H1 (cell line): ENCODE data around the gene APOOL. TPM values are rescaled to one million over a fixed set of nuclear protein-coding genes. Genes with fewer than 3 reads are reported as not detected.

ENCODE experiments used
- CTCF ChIA-PET: fragments of 300-600 bp; sonication (Branson Sonifier 250); formaldehyde crosslinking; loops from one replicate; lab custom pipeline; 2021; ENCODE audit not compliant: partially characterized antibody; lab: Charles Lee
- POLR2A ChIA-PET: fragments of 300-600 bp; sonication (Branson Sonifier 250); formaldehyde crosslinking; loops from one replicate; lab custom pipeline; 2021; ENCODE audit warnings: inconsistent platforms; ENCODE audit not compliant: partially characterized antibody; lab: Charles Lee
- DNase-seq, 2 experiments: peaks; one replicate each; pipeline versions ENCODE4 v3.0.0 to v3.0.0-alpha.2; 2010 to 2022; ENCODE audit warnings: low spot score in 2 of 2, low read depth in 1 of 2, mixed read lengths in 1 of 2
- FAIRE-seq: peaks from 2 replicates; lab custom pipeline; 2011; peaks lifted over from hg19 to GRCh38; lab: Jason Lieb, UNC
- H2AFZ ChIP-seq: 2 replicates; pipeline ENCODE4 v1.8.1; 2012; ENCODE audit warnings: low read length, inconsistent platforms
- H2AK5ac ChIP-seq: 2 replicates; pipeline ENCODE4 v1.6.1; 2013; ENCODE audit warnings: low read depth, low read length
- H2BK120ac ChIP-seq: replicated peaks from 2 replicates; pipeline ENCODE3; 2013; ENCODE audit warnings: low read depth, low read length, inconsistent platforms
- H2BK12ac ChIP-seq: 2 replicates; pipeline ENCODE4 v1.6.1; 2013; ENCODE audit warnings: low read depth, low read length
- H2BK15ac ChIP-seq: 2 replicates; pipeline ENCODE4 v1.6.1; 2013; ENCODE audit warnings: low read length
- H2BK20ac ChIP-seq: 2 replicates; pipeline ENCODE4 v1.6.1; 2013; ENCODE audit warnings: low read length
- H2BK5ac ChIP-seq: 2 replicates; pipeline ENCODE4 v1.6.1; 2013; ENCODE audit warnings: low read depth, low read length
- H3K14ac ChIP-seq: 2 replicates; pipeline ENCODE4 v1.6.1; 2013; ENCODE audit warnings: inconsistent platforms; ENCODE audit not compliant: insufficient read length
- H3K18ac ChIP-seq: 2 replicates; pipeline ENCODE4 v1.6.1; 2013; ENCODE audit warnings: low read length; ENCODE audit errors: extremely low read depth
- H3K23ac ChIP-seq: 2 replicates; pipeline ENCODE4 v1.6.1; 2013; ENCODE audit warnings: inconsistent platforms; ENCODE audit not compliant: insufficient read length
- H3K23me2 ChIP-seq: 2 replicates; pipeline ENCODE4 v1.6.1; 2013; ENCODE audit warnings: low read depth, low read length
- H3K27ac ChIP-seq: 2 replicates; pipeline ENCODE4 v1.6.1; 2011; ENCODE audit warnings: low read depth, low read length, inconsistent platforms
- H3K27me3 ChIP-seq, 4 experiments: replicated peaks in 1 of 4; 1 replicate in 1 of 4; 2 replicates in 3 of 4; pipeline versions ENCODE4 v1.6.1 to v1.8.1; 2011 to 2013; ENCODE audit warnings: low read length in 3 of 4, mild to moderate bottlenecking in 3 of 4, inconsistent platforms in 2 of 4, mixed read lengths in 2 of 4, moderate library complexity in 1 of 4; ENCODE audit not compliant: control insufficient read depth in 3 of 4, insufficient read depth in 3 of 4; ENCODE audit errors: extremely low read depth in 1 of 4
- H3K36me3 ChIP-seq, 4 experiments: 2 replicates each; pipeline versions ENCODE4 v1.6.1 to v1.8.1; 2011 to 2013; ENCODE audit warnings: mild to moderate bottlenecking in 4 of 4, low read length in 3 of 4, moderate library complexity in 2 of 4, control low read depth in 1 of 4, inconsistent platforms in 1 of 4; ENCODE audit not compliant: insufficient read depth in 4 of 4, control insufficient read depth in 2 of 4
- H3K4ac ChIP-seq: replicated peaks from 2 replicates; pipeline ENCODE3; 2013; ENCODE audit warnings: low read length, low read depth, mixed read lengths, inconsistent platforms; ENCODE audit not compliant: insufficient read length
- H3K4me1 ChIP-seq, 4 experiments: replicated peaks in 1 of 4; 1 replicate in 1 of 4; 2 replicates in 3 of 4; pipeline versions ENCODE4 v1.6.1 to v1.8.1; 2011 to 2013; ENCODE audit warnings: low read length in 3 of 4, inconsistent platforms in 2 of 4, mixed read lengths in 1 of 4; ENCODE audit not compliant: insufficient read depth in 4 of 4, control insufficient read depth in 3 of 4
- H3K4me2 ChIP-seq, 2 experiments: 2 replicates each; pipeline versions ENCODE4 v1.6.1 to v1.8.1; 2011 to 2013; ENCODE audit warnings: low read depth in 2 of 2, low read length in 2 of 2, control low read depth in 1 of 2, inconsistent platforms in 1 of 2, mild to moderate bottlenecking in 1 of 2; ENCODE audit not compliant: insufficient read depth in 1 of 2
- H3K4me3 ChIP-seq, 4 experiments: fragments of 200-600, 300-600 bp in 1 of 4; sonication (generic), shearing (Covaris generic), sonication (Bioruptor Twin) in 1 of 4; 2 replicates each; pipeline versions ENCODE4 v1.5.1 to v1.8.1; 2011 to 2016; ENCODE audit warnings: low read length in 4 of 4, low read depth in 3 of 4, control low read depth in 2 of 4, inconsistent platforms in 2 of 4, mild to moderate bottlenecking in 2 of 4, mixed read lengths in 1 of 4, moderate library complexity in 1 of 4; ENCODE audit not compliant: insufficient read depth in 2 of 4; ENCODE audit errors: extremely low read depth in 1 of 4
- H3K56ac ChIP-seq: replicated peaks from 2 replicates; pipeline ENCODE3; 2013; ENCODE audit warnings: low read depth, mild to moderate bottlenecking, mixed read lengths, low read length, inconsistent platforms; ENCODE audit not compliant: insufficient read length
- H3K79me1 ChIP-seq: 2 replicates; pipeline ENCODE4 v1.6.1; 2013; ENCODE audit warnings: low read depth, low read length, control low read depth
- H3K79me2 ChIP-seq, 2 experiments: 2 replicates each; pipeline versions ENCODE4 v1.6.1 to v1.8.1; 2012 to 2013; ENCODE audit warnings: low read length in 2 of 2, mild to moderate bottlenecking in 2 of 2, inconsistent platforms in 1 of 2; ENCODE audit not compliant: insufficient read depth in 2 of 2, control insufficient read depth in 1 of 2
- H3K9ac ChIP-seq, 4 experiments: replicated peaks in 1 of 4; 1 replicate in 1 of 4; 2 replicates in 3 of 4; pipeline versions ENCODE4 v1.6.1 to v1.8.1; 2011 to 2013; ENCODE audit warnings: low read depth in 3 of 4, low read length in 3 of 4, control low read depth in 2 of 4, mild to moderate bottlenecking in 2 of 4, moderate library complexity in 2 of 4, inconsistent platforms in 1 of 4; ENCODE audit errors: extremely low read depth in 1 of 4
- H3K9me3 ChIP-seq, 2 experiments: 2 replicates each; pipeline versions ENCODE4 v1.6.1 to v1.8.1; 2012 to 2013; ENCODE audit warnings: mild to moderate bottlenecking in 2 of 2, moderate library complexity in 2 of 2, control low read depth in 1 of 2, inconsistent platforms in 1 of 2, low read depth in 1 of 2, low read length in 1 of 2, mixed read lengths in 1 of 2; ENCODE audit not compliant: insufficient read depth in 2 of 2
- H4K20me1 ChIP-seq, 2 experiments: replicated peaks in 1 of 2; 2 replicates each; pipeline versions ENCODE3 to v1.8.1; 2011 to 2013; ENCODE audit warnings: inconsistent platforms in 2 of 2, low read length in 2 of 2, mild to moderate bottlenecking in 1 of 2; ENCODE audit not compliant: insufficient read depth in 2 of 2, control insufficient read depth in 1 of 2
- H4K5ac ChIP-seq: 2 replicates; pipeline ENCODE4 v1.6.1; 2013; ENCODE audit warnings: low read length, low read depth, mixed read lengths, inconsistent platforms; ENCODE audit not compliant: insufficient read length
- H4K8ac ChIP-seq: 2 replicates; pipeline ENCODE4 v1.8.0; 2013; ENCODE audit warnings: mild to moderate bottlenecking, moderate library complexity, low read length, inconsistent platforms; ENCODE audit not compliant: insufficient read depth; ENCODE audit errors: extremely low read depth
- H4K91ac ChIP-seq: replicated peaks from 2 replicates; pipeline ENCODE3; 2013; ENCODE audit warnings: low read length, mixed read lengths, inconsistent platforms; ENCODE audit not compliant: insufficient read length
- CHD1 ChIP-seq: IDR thresholded peaks from 2 replicates; pipeline ENCODE4 v1.6.1; 2012; ENCODE audit warnings: low read depth, low read length, improper control_type of control experiment
- CTCF ChIP-seq, 3 experiments: IDR thresholded peaks; 1 replicate in 2 of 3; 2 replicates in 1 of 3; pipeline versions ENCODE4 v1.5.1 to v1.6.1; 2011; ENCODE audit warnings: low read length in 3 of 3, mild to moderate bottlenecking in 3 of 3, inconsistent platforms in 2 of 3, low read depth in 1 of 3, moderate library complexity in 1 of 3; ENCODE audit not compliant: insufficient read depth in 1 of 3; ENCODE audit errors: control extremely low read depth in 1 of 3
- EGR1 ChIP-seq: IDR thresholded peaks from 2 replicates; pipeline ENCODE4 v1.6.1; 2011; ENCODE audit warnings: low read depth, low read length, borderline replicate concordance
- KDM4A ChIP-seq: IDR thresholded peaks from one replicate; pipeline ENCODE4 v1.7.1; 2012; ENCODE audit warnings: low read depth, mild to moderate bottlenecking, moderate library complexity, low read length, inconsistent platforms; ENCODE audit not compliant: severe bottlenecking
- KDM5A ChIP-seq: fragments of 200-600 bp; IDR thresholded peaks from 2 replicates; pipeline ENCODE4 v1.7.1; 2012; ENCODE audit warnings: mild to moderate bottlenecking, low read length, inconsistent platforms, mixed read lengths
- MAFK ChIP-seq: IDR thresholded peaks from 2 replicates; pipeline ENCODE4 v1.6.1; 2012; ENCODE audit warnings: low read depth, mild to moderate bottlenecking, improper control_type of control experiment, low read length
- POLR2AphosphoS5 ChIP-seq: IDR thresholded peaks from 2 replicates; pipeline ENCODE4 v1.6.1; 2011; ENCODE audit warnings: low read depth, low read length
- RBBP5 ChIP-seq: IDR thresholded peaks from 2 replicates; pipeline ENCODE4 v1.7.1; 2012; ENCODE audit warnings: low read depth, mild to moderate bottlenecking, inconsistent platforms, low read length, moderate library complexity, borderline replicate concordance
- RXRA ChIP-seq: IDR thresholded peaks from 2 replicates; pipeline ENCODE4 v1.6.1; 2011; ENCODE audit warnings: low read depth, mild to moderate bottlenecking, low read length, moderate library complexity; ENCODE audit not compliant: insufficient read depth
- SAP30 ChIP-seq: fragments of 300-600 bp; sonication (generic); IDR thresholded peaks from 2 replicates; pipeline ENCODE4 v1.7.1; 2012; ENCODE audit warnings: low read length, moderate library complexity, mild to moderate bottlenecking, inconsistent platforms; ENCODE audit not compliant: insufficient read depth, insufficient replicate concordance
- SIRT6 ChIP-seq: IDR thresholded peaks from one replicate; pipeline ENCODE4 v1.7.1; 2012; ENCODE audit warnings: low read length, inconsistent platforms
- TCF12 ChIP-seq: IDR thresholded peaks from 2 replicates; pipeline ENCODE4 v1.6.1; 2011; ENCODE audit warnings: low read depth, mild to moderate bottlenecking, low read length
- YY1 ChIP-seq: IDR thresholded peaks from 2 replicates; pipeline ENCODE4 v1.6.1; 2011; ENCODE audit warnings: low read depth, mild to moderate bottlenecking, low read length
- whole genome bisulfite sequencing, 2 experiments: shearing (Covaris generic) in 1 of 2; methylation state at CpG; one replicate each; pipeline versions ENCODE4 v1.1.6 to v1.1.7; 2013 to 2015; ENCODE audit warnings: low lambda C conversion rate in 2 of 2, mixed read lengths in 2 of 2, inconsistent platforms in 1 of 2, low coverage in 1 of 2, missing lambda C conversion rate in 1 of 2; ENCODE audit not compliant: insufficient replicate concordance in 2 of 2, insufficient coverage in 1 of 2, insufficient read length in 1 of 2; ENCODE audit errors: extremely low coverage in 1 of 2, missing lambda C conversion rate in 1 of 2; 5-methylcytosine and 5-hydroxymethylcytosine counted together
- polyA plus RNA-seq, 7 experiments: library from polyadenylated mRNA; depleted of rRNA in 3 of 7; stranded (reverse) in 5 of 7; unstranded in 2 of 7; fragments of >200 nt in 5 of 7; fragments of 200-250 nt in 2 of 7; gene quantifications; 1 replicate in 5 of 7; 2 replicates in 1 of 7; 4 replicates in 1 of 7; pipeline versions ENCODE4 v1.2.1 to v1.2.3, GENCODE V29; 2011 to 2013; ENCODE audit warnings: missing spikeins in 2 of 7, mixed read lengths in 2 of 7
- total RNA-seq: library from RNA; stranded (reverse); fragmentation: NEBNext Ultra II Directional; extraction: Animal tissue kit (Norgen Biotek cat#: 25700); gene quantifications from 2 replicates; pipeline ENCODE4 v1.2.1, GENCODE V29; 2021

APOOL gene
- total and polyA plus RNA-seq, 2 of the 8 experiments (the other 6 are each of a cell fraction or from before 2014, with no cell fraction given) = 2.4 to 8.1 TPM

- Histone ChIP-seq H3K4me3 (no peak overlapping the region), H2BK20ac (no peak overlapping the region), H3K23ac (no peak overlapping the region), H3K18ac (no peak overlapping the region), H3K79me2 (peaks cover 0 to 15% of the 10 kb centered on the region in 2 experiments; a peak in 2 of 4 replicates), H2BK15ac (no peak overlapping the region), H3K27me3 (no peaks in the 10 kb centered on the region), H4K8ac (no peak overlapping the region), H2BK5ac (no peak overlapping the region), H3K56ac (no peak overlapping the region), H4K91ac (no peak overlapping the region), H2BK120ac (no peak overlapping the region), H3K14ac (no peak overlapping the region), H4K20me1 (no peaks in the 10 kb centered on the region), H2AFZ (no peak overlapping the region), H2BK12ac (no peak overlapping the region), H4K5ac (no peak overlapping the region), H3K79me1 (no peaks in the 10 kb centered on the region), H3K4ac (no peak overlapping the region), H3K9ac (no peak overlapping the region), H3K27ac (no peak overlapping the region), H3K9me3 (no peaks in the 10 kb centered on the region), H2AK5ac (no peak overlapping the region), H3K23me2 (0 out of 2 replicates have a peak, but pooled peaks cover 1% of the 10 kb centered on the region), H3K4me1 (no peaks in the 10 kb centered on the region), H3K4me2 (no peak overlapping the region), H3K36me3 (no peaks in the 10 kb centered on the region)
- FAIRE-seq (no peak), DNase-seq (no peak)
- ChIA-PET POLR2A (no interaction called here), CTCF (no interaction called here)
- WGBS, 2 experiments = 91% methylated on average over 1 of the region's 1 CpG; no CpG with 5 or more reads in 1 of the 2 experiments
- TF ChIP-seq KDM5A (no peak), CTCF (IDR thresholded peaks at IDR 0.05; ENCODE audit: control extremely low read depth in 1 of 3, insufficient read depth in 1 of 3, low read depth in 1 of 3, low read length in 3 of 3) (no peak), SAP30 (no peak), SIRT6 (no peak), KDM4A (no peak), TCF12 (no peak), YY1 (no peak), POLR2AphosphoS5 (no peak), RXRA (no peak), RBBP5 (no peak), EGR1 (no peak), MAFK (no peak), CHD1 (no peak)
These were observed 2.3 kb upstream of the APOOL start for GRCh38 chrX:85001344-85001743.
